OCI-LY1 (cell line): ENCODE measurements around the gene CBX4.

ENCODE experiments used
- H2AFZ ChIP-seq: fragments of 200-600 bp; sonication (generic), shearing (Covaris generic); 2 replicates; pipeline ENCODE4 v1.6.0; 2014; ENCODE audit warnings: antibody characterized with exemption, mild to moderate bottlenecking, low read length
- H3F3A ChIP-seq: fragments of 200-600 bp; sonication (generic), shearing (Covaris generic); 2 replicates; pipeline ENCODE4 v1.6.0; 2014; ENCODE audit warnings: mild to moderate bottlenecking, antibody characterized with exemption, low read length, moderate library complexity; ENCODE audit not compliant: insufficient read depth
- H3K27ac ChIP-seq: fragments of 200-600 bp; sonication (generic); 2 replicates; pipeline ENCODE4 v1.5.1; 2014; ENCODE audit warnings: low read length, mixed run types, mild to moderate bottlenecking, low read depth; ENCODE audit not compliant: poor library complexity, severe bottlenecking
- H3K27me3 ChIP-seq: fragments of 200-600 bp; sonication (generic); 2 replicates; pipeline ENCODE4 v1.6.0; 2014; ENCODE audit warnings: antibody characterized with exemption, mild to moderate bottlenecking, low read length, moderate library complexity; ENCODE audit not compliant: insufficient read depth
- H3K36me3 ChIP-seq: fragments of 200-600 bp; sonication (generic); 2 replicates; pipeline ENCODE4 v1.6.1; 2014; ENCODE audit warnings: mild to moderate bottlenecking, antibody characterized with exemption, low read length, moderate library complexity, mixed read lengths; ENCODE audit not compliant: insufficient read depth
- H3K4me1 ChIP-seq: fragments of 200-600 bp; sonication (generic); 2 replicates; pipeline ENCODE4 v1.5.1; 2014; ENCODE audit warnings: mild to moderate bottlenecking, low read length, moderate library complexity; ENCODE audit not compliant: insufficient read depth, severe bottlenecking
- H3K4me2 ChIP-seq: fragments of 200-600 bp; sonication (generic), shearing (Covaris generic); 2 replicates; pipeline ENCODE4 v1.6.1; 2014; ENCODE audit warnings: low read length
- H3K4me3 ChIP-seq: fragments of 200-600 bp; sonication (generic); 2 replicates; pipeline ENCODE4 v1.5.1; 2014; ENCODE audit warnings: low read length, low read depth, mild to moderate bottlenecking, mixed read lengths; ENCODE audit not compliant: poor library complexity, severe bottlenecking
- H3K79me2 ChIP-seq: fragments of 200-600 bp; shearing (Covaris generic); 2 replicates; pipeline ENCODE4 v1.6.1; 2016; ENCODE audit warnings: mixed run types, low read length, mixed read lengths; ENCODE audit not compliant: insufficient read depth
- H3K9ac ChIP-seq: fragments of 200-600 bp; sonication (generic), shearing (Covaris generic); 2 replicates; pipeline ENCODE4 v1.6.1; 2014; ENCODE audit warnings: mild to moderate bottlenecking, low read length, mixed read lengths
- H3K9me2 ChIP-seq: fragments of 200-600 bp; sonication (generic), shearing (Covaris generic); 2 replicates; pipeline ENCODE4 v1.6.1; 2014; ENCODE audit warnings: low read depth, mild to moderate bottlenecking, low read length, mixed read lengths
- H3K9me3 ChIP-seq: fragments of 200-600 bp; shearing (Covaris generic); 2 replicates; pipeline ENCODE4 v1.6.1; 2014; ENCODE audit warnings: low read length, mixed read lengths
- H4K20me1 ChIP-seq: fragments of 200-600 bp; sonication (generic), shearing (Covaris generic); 2 replicates; pipeline ENCODE4 v1.6.0; 2016; ENCODE audit warnings: mild to moderate bottlenecking, low read length; ENCODE audit not compliant: insufficient read depth
- EZH2 ChIP-seq: fragments of 200-600 bp; sonication (generic), shearing (Covaris generic); IDR thresholded peaks from 2 replicates; pipeline ENCODE4 v1.8.0; 2017; ENCODE audit warnings: borderline replicate concordance, mixed run types, mild to moderate bottlenecking, antibody characterized with exemption, low read length, moderate library complexity, mixed read lengths
- TF ChIP-seq, protein P1 (sequence below): fragments of 200-600 bp; sonication (generic), shearing (Covaris generic); IDR thresholded peaks from 2 replicates; pipeline ENCODE4 v1.5.1; 2017; ENCODE audit warnings: mild to moderate bottlenecking, antibody characterized with exemption, low read length, moderate library complexity, mixed read lengths

Gene CBX4

DNA sequence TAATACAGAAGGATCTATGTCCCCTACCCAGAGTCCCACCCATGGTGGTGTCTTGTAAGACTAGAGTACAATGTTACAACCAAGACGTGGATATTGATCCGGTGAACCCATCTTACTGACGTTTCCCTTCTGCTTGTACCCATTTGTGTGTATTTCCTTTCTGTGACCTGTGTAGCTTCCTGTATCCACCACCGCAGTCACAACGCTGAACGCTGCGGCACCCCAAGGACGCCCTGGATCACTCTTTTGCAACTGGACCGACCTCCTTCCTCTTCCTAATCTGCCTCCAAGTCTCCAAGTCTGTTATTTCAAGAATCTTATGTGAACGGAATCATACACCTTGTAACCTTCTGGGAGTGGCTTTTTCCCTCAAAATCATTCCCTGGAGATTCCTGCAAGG is 33.5 kb upstream of the CBX4 start:
- Histone ChIP-seq H3K27ac (no peak overlapping the region), H3K4me1 (no peaks in the 10 kb centered on the region), H3K27me3 (no peaks in the 10 kb centered on the region), H3K9ac (no peak overlapping the region), H4K20me1 (no peaks in the 10 kb centered on the region), H3K4me2 (no peak overlapping the region), H3F3A (no peaks in the 10 kb centered on the region), H3K9me2 (no peaks in the 10 kb centered on the region), H3K79me2 (no peaks in the 10 kb centered on the region), H2AFZ (no peak overlapping the region), H3K36me3 (no peaks in the 10 kb centered on the region), H3K4me3 (no peak overlapping the region), H3K9me3 (no peaks in the 10 kb centered on the region)
- TF ChIP-seq, protein P1, sequence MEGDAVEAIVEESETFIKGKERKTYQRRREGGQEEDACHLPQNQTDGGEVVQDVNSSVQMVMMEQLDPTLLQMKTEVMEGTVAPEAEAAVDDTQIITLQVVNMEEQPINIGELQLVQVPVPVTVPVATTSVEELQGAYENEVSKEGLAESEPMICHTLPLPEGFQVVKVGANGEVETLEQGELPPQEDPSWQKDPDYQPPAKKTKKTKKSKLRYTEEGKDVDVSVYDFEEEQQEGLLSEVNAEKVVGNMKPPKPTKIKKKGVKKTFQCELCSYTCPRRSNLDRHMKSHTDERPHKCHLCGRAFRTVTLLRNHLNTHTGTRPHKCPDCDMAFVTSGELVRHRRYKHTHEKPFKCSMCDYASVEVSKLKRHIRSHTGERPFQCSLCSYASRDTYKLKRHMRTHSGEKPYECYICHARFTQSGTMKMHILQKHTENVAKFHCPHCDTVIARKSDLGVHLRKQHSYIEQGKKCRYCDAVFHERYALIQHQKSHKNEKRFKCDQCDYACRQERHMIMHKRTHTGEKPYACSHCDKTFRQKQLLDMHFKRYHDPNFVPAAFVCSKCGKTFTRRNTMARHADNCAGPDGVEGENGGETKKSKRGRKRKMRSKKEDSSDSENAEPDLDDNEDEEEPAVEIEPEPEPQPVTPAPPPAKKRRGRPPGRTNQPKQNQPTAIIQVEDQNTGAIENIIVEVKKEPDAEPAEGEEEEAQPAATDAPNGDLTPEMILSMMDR: no peak
- no peak for TF ChIP-seq EZH2

DNA sequence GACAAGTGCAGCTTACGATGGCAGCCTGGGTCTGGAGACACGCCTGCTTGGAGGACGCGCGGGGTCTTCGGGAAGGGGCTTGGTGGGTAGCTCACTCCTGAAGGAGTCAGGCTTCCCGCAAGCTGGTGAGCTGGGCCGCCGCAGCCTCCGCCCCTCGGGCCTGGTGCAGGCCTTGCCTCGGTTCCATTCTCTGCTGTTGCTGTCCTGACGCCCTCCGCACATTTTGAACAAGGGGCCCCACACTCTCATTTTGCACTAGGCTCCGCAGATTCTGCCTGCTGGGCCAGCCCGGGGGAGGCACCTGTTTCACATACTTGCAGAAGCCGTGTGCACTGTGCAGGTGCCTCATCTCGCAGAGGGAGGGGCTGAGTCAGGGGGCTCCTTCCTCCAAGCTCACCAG is 31.9 kb upstream of the CBX4 start:
- H3F3A ChIP-seq: no peaks in the 10 kb centered on the region

DNA sequence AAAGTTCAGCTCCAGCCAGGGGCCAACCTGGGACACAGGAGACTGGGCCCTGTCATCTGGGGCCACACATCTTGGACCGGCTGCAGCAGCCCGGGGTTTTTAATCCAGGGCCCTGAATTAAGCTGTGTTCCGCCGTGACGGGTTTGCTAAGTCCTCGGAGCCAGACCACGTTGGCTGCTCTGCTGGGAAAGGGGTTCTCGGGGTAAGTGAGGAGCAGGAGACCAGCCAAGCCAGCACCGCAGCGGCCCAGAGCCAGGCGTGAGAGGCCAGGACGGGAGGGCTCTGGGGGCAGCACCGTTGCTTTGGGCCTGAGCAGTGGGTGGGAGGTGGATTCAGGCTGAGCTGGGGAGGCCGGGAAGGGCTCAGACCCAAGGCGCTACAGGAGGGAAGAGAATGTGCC is 31.3 kb upstream of the CBX4 start:
- H3K27me3 ChIP-seq: no peaks in the 10 kb centered on the region; the same call in 1 of the 2 replicates
- H3K9me2 ChIP-seq: no peaks in the 10 kb centered on the region
- H3K4me1 ChIP-seq: no peaks in the 10 kb centered on the region
- no peak for TF ChIP-seq EZH2
- TF ChIP-seq, protein P1: no peak
- no peaks in the 10 kb centered on the region for H3K36me3 ChIP-seq
- no peak overlapping the region for H3K4me3 ChIP-seq
- H4K20me1 ChIP-seq: no peaks in the 10 kb centered on the region
- H3K4me2 ChIP-seq: no peak overlapping the region
- no peak overlapping the region for H2AFZ ChIP-seq
- H3K79me2 ChIP-seq: no peaks in the 10 kb centered on the region
- no peaks in the 10 kb centered on the region for H3K9me3 ChIP-seq
- H3F3A ChIP-seq: no peaks in the 10 kb centered on the region
- H3K27ac ChIP-seq: no peak overlapping the region
- no peak overlapping the region for H3K9ac ChIP-seq

More for the DNA sequence above, 31.9 kb upstream of the CBX4 start:
- Histone ChIP-seq H3K79me2 (no peaks in the 10 kb centered on the region), H3K9me2 (no peaks in the 10 kb centered on the region), H4K20me1 (no peaks in the 10 kb centered on the region), H3K9me3 (no peaks in the 10 kb centered on the region), H3K4me3 (no peak overlapping the region), H2AFZ (no peak overlapping the region), H3K9ac (no peak overlapping the region), H3K27ac (no peak overlapping the region), H3K36me3 (no peaks in the 10 kb centered on the region), H3K4me1 (no peaks in the 10 kb centered on the region), H3K27me3 (no peaks in the 10 kb centered on the region), H3K4me2 (no peak overlapping the region)
- TF ChIP-seq, protein P1: no peak
- no peak for TF ChIP-seq EZH2
